Measurements from ENCODE around the gene NOB1. TPM values are rescaled to one million over a fixed set of nuclear protein-coding genes. Genes with fewer than 3 reads are reported as not detected.

The NOB1 gene
- total and polyA plus RNA-seq, 4 donors = 6.9 to 19.7 (median 12.5) TPM

DNA sequence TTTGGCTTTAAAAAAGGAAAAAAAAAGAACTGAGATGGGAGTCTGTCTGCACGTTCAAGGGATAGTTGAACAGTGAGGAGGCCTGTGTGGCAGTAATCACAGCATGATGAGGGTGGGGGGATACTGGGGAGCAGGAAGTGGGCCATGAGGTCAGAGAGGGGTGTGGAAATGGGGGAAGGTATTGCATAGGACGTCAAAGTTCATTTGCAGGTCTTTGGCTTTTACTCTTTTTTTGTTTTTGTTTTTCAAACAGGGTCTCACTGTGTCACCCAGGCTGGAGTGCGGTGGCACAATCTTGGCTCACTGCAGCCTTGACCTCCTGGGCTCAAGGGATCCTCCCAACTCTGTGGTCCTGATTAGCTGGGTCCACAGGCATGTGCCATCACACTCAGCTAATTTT lies 26.4 kb upstream of the NOB1 start:
- no peaks in the 10 kb centered on the region for H3K9me3 ChIP-seq (ENCODE audit: control insufficient read depth in 4 of 4, low read length in 3 of 4)
- TF ChIP-seq, protein P1, sequence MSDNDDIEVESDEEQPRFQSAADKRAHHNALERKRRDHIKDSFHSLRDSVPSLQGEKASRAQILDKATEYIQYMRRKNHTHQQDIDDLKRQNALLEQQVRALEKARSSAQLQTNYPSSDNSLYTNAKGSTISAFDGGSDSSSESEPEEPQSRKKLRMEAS (IDR thresholded peaks at IDR 0.05) = no peak
- TF ChIP-seq RXRA (IDR thresholded peaks at IDR 0.05) = no peak
- TF ChIP-seq RAD21 (IDR thresholded peaks at IDR 0.05) = no peak
- no peak for TF ChIP-seq FOXA1 (IDR thresholded peaks at IDR 0.05)
- TF ChIP-seq HNF4A (conservative IDR thresholded peaks at IDR 0.05) = no peak
- no peak for TF ChIP-seq FOXA2 (IDR thresholded peaks at IDR 0.05)
- no peak for TF ChIP-seq HNF4G (IDR thresholded peaks at IDR 0.05)
- TF ChIP-seq, protein P2, sequence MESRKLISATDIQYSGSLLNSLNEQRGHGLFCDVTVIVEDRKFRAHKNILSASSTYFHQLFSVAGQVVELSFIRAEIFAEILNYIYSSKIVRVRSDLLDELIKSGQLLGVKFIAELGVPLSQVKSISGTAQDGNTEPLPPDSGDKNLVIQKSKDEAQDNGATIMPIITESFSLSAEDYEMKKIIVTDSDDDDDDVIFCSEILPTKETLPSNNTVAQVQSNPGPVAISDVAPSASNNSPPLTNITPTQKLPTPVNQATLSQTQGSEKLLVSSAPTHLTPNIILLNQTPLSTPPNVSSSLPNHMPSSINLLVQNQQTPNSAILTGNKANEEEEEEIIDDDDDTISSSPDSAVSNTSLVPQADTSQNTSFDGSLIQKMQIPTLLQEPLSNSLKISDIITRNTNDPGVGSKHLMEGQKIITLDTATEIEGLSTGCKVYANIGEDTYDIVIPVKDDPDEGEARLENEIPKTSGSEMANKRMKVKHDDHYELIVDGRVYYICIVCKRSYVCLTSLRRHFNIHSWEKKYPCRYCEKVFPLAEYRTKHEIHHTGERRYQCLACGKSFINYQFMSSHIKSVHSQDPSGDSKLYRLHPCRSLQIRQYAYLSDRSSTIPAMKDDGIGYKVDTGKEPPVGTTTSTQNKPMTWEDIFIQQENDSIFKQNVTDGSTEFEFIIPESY (IDR thresholded peaks at IDR 0.05) = no peak
- H3K27me3 ChIP-seq (ENCODE audit: control insufficient read depth in 4 of 4, insufficient read depth in 4 of 4, low read length in 3 of 4) = no peaks in the 10 kb centered on the region
- H3K9ac ChIP-seq (ENCODE audit: low read depth in 1 of 2, low read length in 2 of 2) = no peak overlapping the region
- peaks cover 0 to 7% (median 1%) of the 10 kb centered on the region in 4 donors for H3K36me3 ChIP-seq (ENCODE audit: control insufficient read depth in 4 of 4, insufficient read depth in 3 of 4, low read depth in 1 of 4, low read length in 3 of 4)
- 76% methylated on average over 3 of the region's 3 CpGs for WGBS
- no peak overlapping the region for H3K4me3 ChIP-seq (ENCODE audit: low read depth in 1 of 3, low read length in 3 of 3)
- no peak for DNase-seq (ENCODE audit: low spot score)
- H3K27ac ChIP-seq (ENCODE audit: low read depth in 1 of 2, low read length in 2 of 2) = no peak overlapping the region
- H3K4me1 ChIP-seq (ENCODE audit: control insufficient read depth in 4 of 4, insufficient read depth in 4 of 4, low read length in 3 of 4) = peaks cover 0 to 3% (median 1%) of the 10 kb centered on the region in 4 donors

DNA sequence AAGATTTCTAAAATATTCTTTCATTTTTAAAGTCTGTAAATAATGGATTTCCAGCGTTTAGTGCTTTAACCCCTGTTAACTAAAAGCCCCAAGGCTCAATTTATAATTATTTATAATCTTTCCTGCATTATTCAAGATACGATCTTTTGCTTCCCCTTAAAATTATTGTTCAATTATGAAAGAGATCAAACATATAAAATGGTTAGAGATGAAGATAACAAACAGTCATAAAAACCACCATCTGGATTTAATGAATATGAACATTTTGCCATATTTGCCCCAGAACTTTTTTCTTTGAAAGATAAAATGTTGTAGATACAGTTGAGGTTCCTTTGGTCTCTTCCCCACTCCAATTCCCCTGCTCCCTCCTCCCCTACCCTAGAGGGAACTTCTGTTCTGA lies 25.0 kb upstream of the NOB1 start:
- Histone ChIP-seq H3K27me3 (ENCODE audit: control insufficient read depth in 4 of 4, insufficient read depth in 4 of 4, low read length in 3 of 4) (no peaks in the 10 kb centered on the region), H3K36me3 (ENCODE audit: control insufficient read depth in 4 of 4, insufficient read depth in 3 of 4, low read depth in 1 of 4, low read length in 3 of 4) (peaks cover 0 to 7% (median 2%) of the 10 kb centered on the region in 4 donors), H3K4me3 (ENCODE audit: low read depth in 1 of 3, low read length in 3 of 3) (no peak overlapping the region), H3K9ac (ENCODE audit: low read depth in 1 of 2, low read length in 2 of 2) (no peak overlapping the region), H3K27ac (ENCODE audit: low read depth in 1 of 2, low read length in 2 of 2) (no peak overlapping the region), H3K9me3 (ENCODE audit: control insufficient read depth in 4 of 4, low read length in 3 of 4) (peaks cover 0 to 6% (median 1%) of the 10 kb centered on the region in 4 donors), H3K4me1 (ENCODE audit: control insufficient read depth in 4 of 4, insufficient read depth in 4 of 4, low read length in 3 of 4) (peaks cover 0 to 3% (median 1%) of the 10 kb centered on the region in 4 donors)
- no peak for DNase-seq (ENCODE audit: low spot score)
- 94% methylated on average over 2 of the region's 2 CpGs for WGBS
- TF ChIP-seq, protein P2 (IDR thresholded peaks at IDR 0.05) = no peak
- TF ChIP-seq RAD21 (IDR thresholded peaks at IDR 0.05) (no peak), TAF1 (conservative IDR thresholded peaks at IDR 0.05) (no peak), SP1 (IDR thresholded peaks at IDR 0.05) (no peak), FOXA1 (IDR thresholded peaks at IDR 0.05) (no peak), EGR1 (IDR thresholded peaks at IDR 0.05; ENCODE audit: low read depth in 2 of 2) (no peak), RXRA (IDR thresholded peaks at IDR 0.05) (no peak), JUND (IDR thresholded peaks at IDR 0.05) (no peak), HNF4G (IDR thresholded peaks at IDR 0.05) (no peak), GABPA (IDR thresholded peaks at IDR 0.05 in 1 of 2, conservative IDR thresholded peaks at IDR 0.05 in 1 of 2) (no peak), HNF4A (conservative IDR thresholded peaks at IDR 0.05) (no peak)
- TF ChIP-seq, protein P3, sequence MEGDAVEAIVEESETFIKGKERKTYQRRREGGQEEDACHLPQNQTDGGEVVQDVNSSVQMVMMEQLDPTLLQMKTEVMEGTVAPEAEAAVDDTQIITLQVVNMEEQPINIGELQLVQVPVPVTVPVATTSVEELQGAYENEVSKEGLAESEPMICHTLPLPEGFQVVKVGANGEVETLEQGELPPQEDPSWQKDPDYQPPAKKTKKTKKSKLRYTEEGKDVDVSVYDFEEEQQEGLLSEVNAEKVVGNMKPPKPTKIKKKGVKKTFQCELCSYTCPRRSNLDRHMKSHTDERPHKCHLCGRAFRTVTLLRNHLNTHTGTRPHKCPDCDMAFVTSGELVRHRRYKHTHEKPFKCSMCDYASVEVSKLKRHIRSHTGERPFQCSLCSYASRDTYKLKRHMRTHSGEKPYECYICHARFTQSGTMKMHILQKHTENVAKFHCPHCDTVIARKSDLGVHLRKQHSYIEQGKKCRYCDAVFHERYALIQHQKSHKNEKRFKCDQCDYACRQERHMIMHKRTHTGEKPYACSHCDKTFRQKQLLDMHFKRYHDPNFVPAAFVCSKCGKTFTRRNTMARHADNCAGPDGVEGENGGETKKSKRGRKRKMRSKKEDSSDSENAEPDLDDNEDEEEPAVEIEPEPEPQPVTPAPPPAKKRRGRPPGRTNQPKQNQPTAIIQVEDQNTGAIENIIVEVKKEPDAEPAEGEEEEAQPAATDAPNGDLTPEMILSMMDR (IDR thresholded peaks at IDR 0.05; ENCODE audit: low read depth, low read length, missing input control) = no peak
- TF ChIP-seq, protein P1 (IDR thresholded peaks at IDR 0.05) = no peak
- TF ChIP-seq, protein P4, sequence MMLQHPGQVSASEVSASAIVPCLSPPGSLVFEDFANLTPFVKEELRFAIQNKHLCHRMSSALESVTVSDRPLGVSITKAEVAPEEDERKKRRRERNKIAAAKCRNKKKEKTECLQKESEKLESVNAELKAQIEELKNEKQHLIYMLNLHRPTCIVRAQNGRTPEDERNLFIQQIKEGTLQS (IDR thresholded peaks at IDR 0.05) = no peak
- TF ChIP-seq, protein P5, sequence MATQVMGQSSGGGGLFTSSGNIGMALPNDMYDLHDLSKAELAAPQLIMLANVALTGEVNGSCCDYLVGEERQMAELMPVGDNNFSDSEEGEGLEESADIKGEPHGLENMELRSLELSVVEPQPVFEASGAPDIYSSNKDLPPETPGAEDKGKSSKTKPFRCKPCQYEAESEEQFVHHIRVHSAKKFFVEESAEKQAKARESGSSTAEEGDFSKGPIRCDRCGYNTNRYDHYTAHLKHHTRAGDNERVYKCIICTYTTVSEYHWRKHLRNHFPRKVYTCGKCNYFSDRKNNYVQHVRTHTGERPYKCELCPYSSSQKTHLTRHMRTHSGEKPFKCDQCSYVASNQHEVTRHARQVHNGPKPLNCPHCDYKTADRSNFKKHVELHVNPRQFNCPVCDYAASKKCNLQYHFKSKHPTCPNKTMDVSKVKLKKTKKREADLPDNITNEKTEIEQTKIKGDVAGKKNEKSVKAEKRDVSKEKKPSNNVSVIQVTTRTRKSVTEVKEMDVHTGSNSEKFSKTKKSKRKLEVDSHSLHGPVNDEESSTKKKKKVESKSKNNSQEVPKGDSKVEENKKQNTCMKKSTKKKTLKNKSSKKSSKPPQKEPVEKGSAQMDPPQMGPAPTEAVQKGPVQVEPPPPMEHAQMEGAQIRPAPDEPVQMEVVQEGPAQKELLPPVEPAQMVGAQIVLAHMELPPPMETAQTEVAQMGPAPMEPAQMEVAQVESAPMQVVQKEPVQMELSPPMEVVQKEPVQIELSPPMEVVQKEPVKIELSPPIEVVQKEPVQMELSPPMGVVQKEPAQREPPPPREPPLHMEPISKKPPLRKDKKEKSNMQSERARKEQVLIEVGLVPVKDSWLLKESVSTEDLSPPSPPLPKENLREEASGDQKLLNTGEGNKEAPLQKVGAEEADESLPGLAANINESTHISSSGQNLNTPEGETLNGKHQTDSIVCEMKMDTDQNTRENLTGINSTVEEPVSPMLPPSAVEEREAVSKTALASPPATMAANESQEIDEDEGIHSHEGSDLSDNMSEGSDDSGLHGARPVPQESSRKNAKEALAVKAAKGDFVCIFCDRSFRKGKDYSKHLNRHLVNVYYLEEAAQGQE (IDR thresholded peaks at IDR 0.05) = no peak

Data from liver (tissue), 9 donors.